H1 (cell line): Measurements from ENCODE around the gene UGT1A3. TPM values are rescaled to one million over a fixed set of nuclear protein-coding genes. Genes with fewer than 3 reads are reported as not detected.

Experiments used
- CTCF ChIA-PET: fragments of 300-600 bp; sonication (Branson Sonifier 250); formaldehyde crosslinking; loops from one replicate; lab custom pipeline; 2021; ENCODE audit not compliant: partially characterized antibody; lab: Charles Lee
- POLR2A ChIA-PET: fragments of 300-600 bp; sonication (Branson Sonifier 250); formaldehyde crosslinking; loops from one replicate; lab custom pipeline; 2021; ENCODE audit warnings: inconsistent platforms; ENCODE audit not compliant: partially characterized antibody; lab: Charles Lee
- DNase-seq, 2 experiments: peaks; one replicate each; pipeline versions ENCODE4 v3.0.0 to v3.0.0-alpha.2; 2010 to 2022; ENCODE audit warnings: low spot score in 2 of 2, low read depth in 1 of 2, mixed read lengths in 1 of 2
- FAIRE-seq: peaks from 2 replicates; lab custom pipeline; 2011; peaks lifted over from hg19 to GRCh38; lab: Jason Lieb, UNC
- H2AFZ ChIP-seq: 2 replicates; pipeline ENCODE4 v1.8.1; 2012; ENCODE audit warnings: low read length, inconsistent platforms
- H2AK5ac ChIP-seq: 2 replicates; pipeline ENCODE4 v1.6.1; 2013; ENCODE audit warnings: low read depth, low read length
- H2BK120ac ChIP-seq: replicated peaks from 2 replicates; pipeline ENCODE3; 2013; ENCODE audit warnings: low read depth, low read length, inconsistent platforms
- H2BK12ac ChIP-seq: 2 replicates; pipeline ENCODE4 v1.6.1; 2013; ENCODE audit warnings: low read depth, low read length
- H2BK15ac ChIP-seq: 2 replicates; pipeline ENCODE4 v1.6.1; 2013; ENCODE audit warnings: low read length
- H2BK20ac ChIP-seq: 2 replicates; pipeline ENCODE4 v1.6.1; 2013; ENCODE audit warnings: low read length
- H2BK5ac ChIP-seq: 2 replicates; pipeline ENCODE4 v1.6.1; 2013; ENCODE audit warnings: low read depth, low read length
- H3K14ac ChIP-seq: 2 replicates; pipeline ENCODE4 v1.6.1; 2013; ENCODE audit warnings: inconsistent platforms; ENCODE audit not compliant: insufficient read length
- H3K18ac ChIP-seq: 2 replicates; pipeline ENCODE4 v1.6.1; 2013; ENCODE audit warnings: low read length; ENCODE audit errors: extremely low read depth
- H3K23ac ChIP-seq: 2 replicates; pipeline ENCODE4 v1.6.1; 2013; ENCODE audit warnings: inconsistent platforms; ENCODE audit not compliant: insufficient read length
- H3K23me2 ChIP-seq: 2 replicates; pipeline ENCODE4 v1.6.1; 2013; ENCODE audit warnings: low read depth, low read length
- H3K27ac ChIP-seq: 2 replicates; pipeline ENCODE4 v1.6.1; 2011; ENCODE audit warnings: low read depth, low read length, inconsistent platforms
- H3K27me3 ChIP-seq, 4 experiments: replicated peaks in 1 of 4; 1 replicate in 1 of 4; 2 replicates in 3 of 4; pipeline versions ENCODE4 v1.6.1 to v1.8.1; 2011 to 2013; ENCODE audit warnings: low read length in 3 of 4, mild to moderate bottlenecking in 3 of 4, inconsistent platforms in 2 of 4, mixed read lengths in 2 of 4, moderate library complexity in 1 of 4; ENCODE audit not compliant: control insufficient read depth in 3 of 4, insufficient read depth in 3 of 4; ENCODE audit errors: extremely low read depth in 1 of 4
- H3K36me3 ChIP-seq, 4 experiments: 2 replicates each; pipeline versions ENCODE4 v1.6.1 to v1.8.1; 2011 to 2013; ENCODE audit warnings: mild to moderate bottlenecking in 4 of 4, low read length in 3 of 4, moderate library complexity in 2 of 4, control low read depth in 1 of 4, inconsistent platforms in 1 of 4; ENCODE audit not compliant: insufficient read depth in 4 of 4, control insufficient read depth in 2 of 4
- H3K4ac ChIP-seq: replicated peaks from 2 replicates; pipeline ENCODE3; 2013; ENCODE audit warnings: low read length, low read depth, mixed read lengths, inconsistent platforms; ENCODE audit not compliant: insufficient read length
- H3K4me1 ChIP-seq, 4 experiments: replicated peaks in 1 of 4; 1 replicate in 1 of 4; 2 replicates in 3 of 4; pipeline versions ENCODE4 v1.6.1 to v1.8.1; 2011 to 2013; ENCODE audit warnings: low read length in 3 of 4, inconsistent platforms in 2 of 4, mixed read lengths in 1 of 4; ENCODE audit not compliant: insufficient read depth in 4 of 4, control insufficient read depth in 3 of 4
- H3K4me2 ChIP-seq, 2 experiments: 2 replicates each; pipeline versions ENCODE4 v1.6.1 to v1.8.1; 2011 to 2013; ENCODE audit warnings: low read depth in 2 of 2, low read length in 2 of 2, control low read depth in 1 of 2, inconsistent platforms in 1 of 2, mild to moderate bottlenecking in 1 of 2; ENCODE audit not compliant: insufficient read depth in 1 of 2
- H3K4me3 ChIP-seq, 4 experiments: fragments of 200-600, 300-600 bp in 1 of 4; sonication (generic), shearing (Covaris generic), sonication (Bioruptor Twin) in 1 of 4; 2 replicates each; pipeline versions ENCODE4 v1.5.1 to v1.8.1; 2011 to 2016; ENCODE audit warnings: low read length in 4 of 4, low read depth in 3 of 4, control low read depth in 2 of 4, inconsistent platforms in 2 of 4, mild to moderate bottlenecking in 2 of 4, mixed read lengths in 1 of 4, moderate library complexity in 1 of 4; ENCODE audit not compliant: insufficient read depth in 2 of 4; ENCODE audit errors: extremely low read depth in 1 of 4
- H3K56ac ChIP-seq: replicated peaks from 2 replicates; pipeline ENCODE3; 2013; ENCODE audit warnings: low read depth, mild to moderate bottlenecking, mixed read lengths, low read length, inconsistent platforms; ENCODE audit not compliant: insufficient read length
- H3K79me1 ChIP-seq: 2 replicates; pipeline ENCODE4 v1.6.1; 2013; ENCODE audit warnings: low read depth, low read length, control low read depth
- H3K79me2 ChIP-seq, 2 experiments: 2 replicates each; pipeline versions ENCODE4 v1.6.1 to v1.8.1; 2012 to 2013; ENCODE audit warnings: low read length in 2 of 2, mild to moderate bottlenecking in 2 of 2, inconsistent platforms in 1 of 2; ENCODE audit not compliant: insufficient read depth in 2 of 2, control insufficient read depth in 1 of 2
- H3K9ac ChIP-seq, 4 experiments: replicated peaks in 1 of 4; 1 replicate in 1 of 4; 2 replicates in 3 of 4; pipeline versions ENCODE4 v1.6.1 to v1.8.1; 2011 to 2013; ENCODE audit warnings: low read depth in 3 of 4, low read length in 3 of 4, control low read depth in 2 of 4, mild to moderate bottlenecking in 2 of 4, moderate library complexity in 2 of 4, inconsistent platforms in 1 of 4; ENCODE audit errors: extremely low read depth in 1 of 4
- H3K9me3 ChIP-seq, 2 experiments: 2 replicates each; pipeline versions ENCODE4 v1.6.1 to v1.8.1; 2012 to 2013; ENCODE audit warnings: mild to moderate bottlenecking in 2 of 2, moderate library complexity in 2 of 2, control low read depth in 1 of 2, inconsistent platforms in 1 of 2, low read depth in 1 of 2, low read length in 1 of 2, mixed read lengths in 1 of 2; ENCODE audit not compliant: insufficient read depth in 2 of 2
- H4K20me1 ChIP-seq, 2 experiments: replicated peaks in 1 of 2; 2 replicates each; pipeline versions ENCODE3 to v1.8.1; 2011 to 2013; ENCODE audit warnings: inconsistent platforms in 2 of 2, low read length in 2 of 2, mild to moderate bottlenecking in 1 of 2; ENCODE audit not compliant: insufficient read depth in 2 of 2, control insufficient read depth in 1 of 2
- H4K5ac ChIP-seq: 2 replicates; pipeline ENCODE4 v1.6.1; 2013; ENCODE audit warnings: low read length, low read depth, mixed read lengths, inconsistent platforms; ENCODE audit not compliant: insufficient read length
- H4K8ac ChIP-seq: 2 replicates; pipeline ENCODE4 v1.8.0; 2013; ENCODE audit warnings: mild to moderate bottlenecking, moderate library complexity, low read length, inconsistent platforms; ENCODE audit not compliant: insufficient read depth; ENCODE audit errors: extremely low read depth
- H4K91ac ChIP-seq: replicated peaks from 2 replicates; pipeline ENCODE3; 2013; ENCODE audit warnings: low read length, mixed read lengths, inconsistent platforms; ENCODE audit not compliant: insufficient read length
- EP300 ChIP-seq, 2 experiments: IDR thresholded peaks; 1 replicate in 1 of 2; 2 replicates in 1 of 2; pipeline ENCODE4 v1.6.1; 2011 to 2012; ENCODE audit warnings: low read depth in 2 of 2, low read length in 2 of 2, mild to moderate bottlenecking in 2 of 2, borderline replicate concordance in 1 of 2, inconsistent platforms in 1 of 2, moderate library complexity in 1 of 2
- POU5F1 ChIP-seq: IDR thresholded peaks from 2 replicates; pipeline ENCODE4 v1.6.1; 2011; ENCODE audit warnings: low read depth, mild to moderate bottlenecking, low read length, moderate library complexity
- RBBP5 ChIP-seq: IDR thresholded peaks from 2 replicates; pipeline ENCODE4 v1.7.1; 2012; ENCODE audit warnings: low read depth, mild to moderate bottlenecking, inconsistent platforms, low read length, moderate library complexity, borderline replicate concordance
- RNF2 ChIP-seq: fragments of 200-900, 300-1000 bp; sonication (generic); IDR thresholded peaks from 2 replicates; pipeline ENCODE4 v1.7.1; 2016; ENCODE audit warnings: borderline replicate concordance, low read depth, mild to moderate bottlenecking, antibody characterized with exemption, low read length; ENCODE audit not compliant: poor library complexity, severe bottlenecking; ENCODE audit errors: missing control alignments
- SRF ChIP-seq: IDR thresholded peaks from 2 replicates; pipeline ENCODE4 v1.6.1; 2011; ENCODE audit warnings: mild to moderate bottlenecking, low read depth, low read length, moderate library complexity
- WGBS, 2 experiments: shearing (Covaris generic) in 1 of 2; methylation state at CpG; one replicate each; pipeline versions ENCODE4 v1.1.6 to v1.1.7; 2013 to 2015; ENCODE audit warnings: low lambda C conversion rate in 2 of 2, mixed read lengths in 2 of 2, inconsistent platforms in 1 of 2, low coverage in 1 of 2, missing lambda C conversion rate in 1 of 2; ENCODE audit not compliant: insufficient replicate concordance in 2 of 2, insufficient coverage in 1 of 2, insufficient read length in 1 of 2; ENCODE audit errors: extremely low coverage in 1 of 2, missing lambda C conversion rate in 1 of 2; 5-methylcytosine and 5-hydroxymethylcytosine counted together
- polyA plus RNA-seq, 7 experiments: library from polyadenylated mRNA; depleted of rRNA in 3 of 7; stranded (reverse) in 5 of 7; unstranded in 2 of 7; fragments of >200 nt in 5 of 7; fragments of 200-250 nt in 2 of 7; gene quantifications; 1 replicate in 5 of 7; 2 replicates in 1 of 7; 4 replicates in 1 of 7; pipeline versions ENCODE4 v1.2.1 to v1.2.3, GENCODE V29; 2011 to 2013; ENCODE audit warnings: missing spikeins in 2 of 7, mixed read lengths in 2 of 7
- total RNA-seq: library from RNA; stranded (reverse); fragmentation: NEBNext Ultra II Directional; extraction: Animal tissue kit (Norgen Biotek cat#: 25700); gene quantifications from 2 replicates; pipeline ENCODE4 v1.2.1, GENCODE V29; 2021
- TF ChIP-seq, protein P1 (sequence below): IDR thresholded peaks from 2 replicates; pipeline ENCODE4 v1.6.1; 2011; ENCODE audit warnings: low read depth, mild to moderate bottlenecking, low read length; ENCODE audit not compliant: insufficient read depth

The UGT1A3 gene
- total and polyA plus RNA-seq, 2 of the 8 experiments (the other 6 are each of a cell fraction or from before 2014, with no cell fraction given) = not detected

GRCh38 chr2:233798335-233799086 lies 69.7 kb downstream of the UGT1A3 start:
- Histone ChIP-seq H3K4me1 (no peaks in the 10 kb centered on the region), H3K18ac (no peak overlapping the region), H2BK120ac (no peak overlapping the region), H3K4me3 (no peak overlapping the region), H2BK15ac (no peak overlapping the region), H4K8ac (no peak overlapping the region), H2BK20ac (no peak overlapping the region), H3K14ac (no peak overlapping the region), H3K23me2 (no peaks in the 10 kb centered on the region), H3K79me2 (no peaks in the 10 kb centered on the region), H4K5ac (no peak overlapping the region), H2AFZ (no peak overlapping the region), H2AK5ac (no peak overlapping the region), H3K27ac (no peak overlapping the region), H3K4me2 (no peak overlapping the region), H3K79me1 (no peaks in the 10 kb centered on the region), H2BK12ac (0 out of 2 replicates have a peak overlapping the region, but pooled peaks have one; percentile 27), H3K23ac (no peak overlapping the region), H3K9ac (no peak overlapping the region), H2BK5ac (no peak overlapping the region), H4K91ac (no peak overlapping the region), H3K27me3 (no peaks in the 10 kb centered on the region), H3K9me3 (peaks cover 0 to 3% of the 10 kb centered on the region in 2 experiments; a peak in 2 of 4 replicates), H4K20me1 (no peaks in the 10 kb centered on the region), H3K36me3 (no peaks in the 10 kb centered on the region), H3K56ac (no peak overlapping the region), H3K4ac (no peak overlapping the region)
- POLR2A ChIA-PET = interaction anchor here (0.7 kb wide), 1 partner anchor 426 kb away, joined by 3 read pairs; no protein-coding TSS in a partner anchor
- FAIRE-seq (no peak), DNase-seq (peak in 1 of 2 experiments; percentile 19)
- WGBS, 2 experiments = 83% methylated on average over 13 of the region's 14 CpGs; no CpG with 5 or more reads in 1 of the 2 experiments
- no peak for TF ChIP-seq RNF2
- TF ChIP-seq POU5F1 = no peak
- TF ChIP-seq, protein P1, sequence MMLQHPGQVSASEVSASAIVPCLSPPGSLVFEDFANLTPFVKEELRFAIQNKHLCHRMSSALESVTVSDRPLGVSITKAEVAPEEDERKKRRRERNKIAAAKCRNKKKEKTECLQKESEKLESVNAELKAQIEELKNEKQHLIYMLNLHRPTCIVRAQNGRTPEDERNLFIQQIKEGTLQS = no peak
- TF ChIP-seq SRF = no peak
- TF ChIP-seq EP300 (IDR thresholded peaks at IDR 0.05; ENCODE audit: borderline replicate concordance in 1 of 2, low read depth in 2 of 2, low read length in 2 of 2) = no peak
- TF ChIP-seq RBBP5 = no peak
- CTCF ChIA-PET = no interaction called here
